IPS-NIHi11 (cell line): ENCODE results near the gene BLMH.
"Not testable (repeated sequence)": the region's sequence is repeated elsewhere in the genome, so short reads cannot be mapped to it uniquely, and the experiment has no call there.

Experiments used
- DNase-seq: peaks from one replicate; pipeline ENCODE4 v3.0.0; 2012; ENCODE audit warnings: mixed read lengths, low spot score

The BLMH gene

DNA sequence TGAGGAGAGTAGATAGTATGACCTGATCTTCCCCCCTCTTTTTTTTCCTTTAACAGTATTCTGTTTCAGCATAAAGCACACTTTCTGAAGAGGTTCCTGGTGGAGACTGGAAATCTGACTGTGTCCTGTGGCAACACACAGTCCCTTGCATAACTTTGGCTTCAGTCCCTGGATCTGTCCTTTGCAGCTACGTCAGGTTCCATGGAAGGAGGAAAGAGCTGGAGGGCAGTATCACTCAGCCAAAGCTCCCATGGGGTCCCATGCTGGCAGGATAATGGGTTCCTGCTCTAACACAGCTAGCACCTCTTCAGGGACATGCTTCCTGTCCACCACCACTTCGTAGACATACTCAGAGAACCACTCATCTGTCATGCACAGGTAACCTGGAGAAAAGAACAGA, 43.0 kb downstream of the BLMH start:
- no peak for DNase-seq

DNA sequence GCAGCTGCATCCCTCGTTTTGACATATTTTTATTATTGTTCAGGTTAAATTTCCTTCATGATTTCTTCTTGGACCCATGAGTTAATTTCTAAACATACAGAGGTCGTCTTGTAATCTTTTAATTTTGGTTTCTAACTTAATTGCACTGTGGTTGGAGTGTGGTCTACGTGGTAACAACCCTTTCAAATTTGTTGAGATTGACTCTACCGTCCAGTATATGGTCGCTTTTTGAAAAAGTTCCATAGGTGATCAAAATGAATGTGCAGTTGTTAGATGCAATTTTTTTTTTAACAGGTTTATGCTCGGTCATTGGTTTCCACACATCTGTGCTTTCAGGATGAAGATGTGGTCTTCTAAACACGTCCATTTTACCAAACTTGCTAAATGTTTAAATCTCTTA, 45.3 kb downstream of the BLMH start:
- no peak for DNase-seq

DNA sequence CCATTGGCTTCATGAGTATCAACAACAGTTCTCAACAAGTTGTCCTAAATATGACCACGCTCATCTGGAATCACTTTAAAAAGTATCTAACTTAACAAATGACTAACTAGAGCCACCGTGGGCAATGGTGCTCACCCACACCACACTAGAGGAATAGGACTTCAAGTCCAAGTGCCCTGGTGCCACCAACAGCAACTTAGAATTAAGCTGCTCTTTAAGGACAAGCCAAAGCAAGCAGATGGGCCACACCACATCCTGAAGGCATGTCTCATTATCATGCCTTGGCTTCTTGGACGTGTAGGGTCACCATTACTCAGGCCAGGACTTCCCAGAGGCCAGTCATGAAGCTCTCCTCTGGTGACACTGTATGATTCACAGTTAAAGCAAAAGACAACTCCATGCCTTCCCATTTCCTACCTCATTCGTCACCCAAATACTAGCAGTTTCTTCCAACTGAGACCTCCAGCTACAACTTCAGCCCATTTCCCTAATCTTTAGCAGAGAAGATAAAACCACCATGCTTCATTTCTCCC, 46.8 kb downstream of the BLMH start:
- no peak for DNase-seq

DNA sequence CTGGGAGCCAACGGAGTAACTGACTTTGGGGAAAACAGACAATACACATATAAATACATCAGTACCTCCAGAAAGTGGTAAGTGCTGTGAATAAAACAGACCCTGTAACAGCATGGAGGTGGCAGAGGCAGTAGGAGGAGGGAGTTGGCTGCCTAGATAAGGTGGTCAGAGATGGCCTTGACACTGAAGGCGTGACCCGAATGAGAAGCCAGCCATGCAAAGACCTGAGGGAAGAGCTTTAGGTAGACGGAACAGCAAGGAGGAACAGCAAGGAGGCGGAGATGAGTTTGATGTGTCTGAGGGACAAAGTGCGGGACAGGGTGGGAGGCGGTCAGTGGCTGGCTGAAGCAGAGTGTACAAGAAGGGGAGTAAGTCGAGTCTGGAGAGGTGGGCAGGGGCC, 48.2 kb downstream of the BLMH start:
- DNase-seq: no peak

DNA sequence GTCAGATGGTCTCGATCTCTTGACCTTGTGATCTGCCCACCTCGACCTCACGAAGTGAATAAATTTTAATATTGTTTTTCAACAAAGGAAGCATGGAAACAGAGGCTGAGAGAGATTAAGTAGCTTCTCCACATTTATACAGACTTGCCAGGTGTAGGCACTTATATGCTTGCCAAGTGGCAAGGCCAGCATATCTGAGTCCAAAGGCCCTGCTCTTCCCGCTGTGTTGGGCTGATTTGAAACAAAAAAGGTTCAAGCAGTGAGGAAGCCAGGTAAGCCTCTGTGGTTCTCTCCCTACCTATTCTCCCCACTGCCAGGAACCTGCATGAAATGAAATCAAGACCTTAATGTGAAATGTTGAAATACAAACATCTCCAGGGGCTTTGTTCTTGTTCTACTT, 48.7 kb downstream of the BLMH start:
- no peak for DNase-seq

DNA sequence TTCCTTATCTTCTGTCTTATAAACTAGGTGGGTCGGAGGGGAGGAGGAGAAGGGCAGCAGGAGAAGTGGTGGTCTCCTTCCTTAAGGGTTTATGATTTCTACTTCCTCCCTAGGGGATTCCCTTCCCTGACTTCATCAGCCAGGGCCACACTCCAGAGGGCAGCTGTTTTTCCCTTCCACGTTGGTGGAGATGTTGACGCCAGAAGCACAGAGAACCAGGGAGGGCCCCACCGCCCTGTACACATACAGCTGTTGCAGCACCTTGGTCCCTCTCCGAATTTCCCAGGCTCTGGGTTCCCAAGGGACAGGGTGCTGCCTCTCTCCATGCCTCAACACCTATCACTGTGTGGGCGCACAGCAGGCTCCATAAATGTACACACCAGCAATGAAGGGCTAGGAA, 50.7 kb downstream of the BLMH start:
- DNase-seq: no peak

DNA sequence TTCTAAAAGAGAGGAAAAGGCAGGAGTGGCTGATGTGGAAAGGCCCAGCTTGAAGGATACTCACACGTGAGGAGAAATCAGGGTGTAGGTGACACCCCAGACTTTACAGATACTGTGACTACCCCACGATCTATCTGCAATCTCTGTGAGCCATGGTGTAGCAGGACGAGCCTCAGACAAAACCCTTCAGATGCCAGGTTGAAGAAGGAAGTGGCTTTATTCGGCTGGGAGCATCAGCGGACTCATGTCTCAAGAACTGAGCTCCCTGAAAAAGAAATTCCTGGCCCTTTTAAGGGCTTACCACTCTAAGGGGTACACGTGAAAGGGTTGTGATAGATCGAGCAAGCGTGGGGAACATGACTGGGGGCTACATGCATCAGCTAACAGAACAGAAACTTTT, 51.6 kb downstream of the BLMH start:
- no peak for DNase-seq

DNA sequence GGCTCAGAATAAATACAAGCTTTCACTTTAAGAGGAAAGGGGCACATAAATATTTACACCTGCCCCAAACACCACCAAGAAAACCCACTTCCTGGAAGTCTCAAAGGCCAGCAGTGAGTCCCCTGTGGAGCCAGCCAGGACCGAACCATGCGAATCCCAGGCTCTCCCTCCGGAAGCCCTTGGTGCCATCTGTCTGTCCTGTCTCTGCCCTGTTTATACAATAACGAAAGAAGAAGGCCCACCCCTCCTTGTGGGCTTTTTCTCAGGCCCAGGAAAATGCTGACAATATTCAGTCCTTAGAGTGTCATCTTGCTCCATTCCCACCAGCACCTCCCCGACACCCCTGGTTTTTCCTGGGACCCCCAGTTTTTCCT, 52.7 kb downstream of the BLMH start:
- DNase-seq: no peak

DNA sequence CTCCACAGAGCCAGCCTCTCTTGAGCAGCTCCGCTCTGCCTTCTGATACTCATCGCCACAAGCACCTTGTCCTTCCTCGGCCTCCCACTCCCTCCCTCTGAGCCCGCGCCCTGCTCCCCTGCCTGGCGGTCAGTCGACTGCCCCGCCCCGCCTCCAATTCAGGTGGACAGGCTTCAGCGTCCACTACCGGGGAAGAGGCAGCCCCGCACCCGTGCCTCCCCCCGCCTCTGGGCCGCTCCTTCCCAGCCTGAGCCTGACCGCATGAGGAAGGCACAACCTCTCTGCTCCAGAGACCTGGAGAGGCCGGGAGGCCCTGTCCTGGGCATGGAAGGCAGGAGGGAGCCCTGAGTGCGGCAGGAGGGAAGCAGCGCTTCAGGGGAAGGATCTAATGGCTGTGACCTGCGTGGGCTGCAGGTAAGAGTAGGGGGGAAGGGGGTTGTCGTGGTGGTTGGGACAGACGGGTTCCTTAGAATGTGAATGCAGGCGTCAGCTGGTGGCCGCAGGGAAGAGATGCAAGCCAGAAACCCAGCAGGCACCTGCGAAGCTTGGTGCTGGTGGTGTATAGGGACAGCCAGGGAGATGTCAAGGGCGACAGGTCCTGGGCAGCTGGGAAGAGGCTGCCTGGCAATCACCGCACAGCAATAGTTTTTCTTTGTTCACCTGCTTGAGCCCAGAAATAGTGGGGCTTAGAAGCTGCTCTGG, 53.2 kb downstream of the BLMH start:
- DNase-seq: peak; percentile 40

DNA sequence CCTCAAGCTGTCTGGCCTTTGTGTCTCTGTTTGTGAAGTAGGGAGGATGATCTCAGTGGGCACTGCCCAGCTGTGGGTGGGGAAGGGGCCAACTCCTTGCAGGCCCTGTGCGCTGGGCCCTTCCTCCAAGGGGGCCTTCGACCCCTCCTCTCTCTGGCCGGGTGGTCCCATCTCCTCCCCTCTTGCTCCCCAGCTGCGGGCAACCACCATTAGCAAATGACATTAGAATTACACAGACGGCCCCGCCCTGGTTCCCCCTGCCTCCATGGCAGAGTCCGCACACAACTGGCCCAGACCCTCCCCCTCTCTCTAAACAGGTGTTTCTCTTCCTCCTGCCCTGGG, 53.8 kb downstream of the BLMH start:
- DNase-seq: no peak

DNA sequence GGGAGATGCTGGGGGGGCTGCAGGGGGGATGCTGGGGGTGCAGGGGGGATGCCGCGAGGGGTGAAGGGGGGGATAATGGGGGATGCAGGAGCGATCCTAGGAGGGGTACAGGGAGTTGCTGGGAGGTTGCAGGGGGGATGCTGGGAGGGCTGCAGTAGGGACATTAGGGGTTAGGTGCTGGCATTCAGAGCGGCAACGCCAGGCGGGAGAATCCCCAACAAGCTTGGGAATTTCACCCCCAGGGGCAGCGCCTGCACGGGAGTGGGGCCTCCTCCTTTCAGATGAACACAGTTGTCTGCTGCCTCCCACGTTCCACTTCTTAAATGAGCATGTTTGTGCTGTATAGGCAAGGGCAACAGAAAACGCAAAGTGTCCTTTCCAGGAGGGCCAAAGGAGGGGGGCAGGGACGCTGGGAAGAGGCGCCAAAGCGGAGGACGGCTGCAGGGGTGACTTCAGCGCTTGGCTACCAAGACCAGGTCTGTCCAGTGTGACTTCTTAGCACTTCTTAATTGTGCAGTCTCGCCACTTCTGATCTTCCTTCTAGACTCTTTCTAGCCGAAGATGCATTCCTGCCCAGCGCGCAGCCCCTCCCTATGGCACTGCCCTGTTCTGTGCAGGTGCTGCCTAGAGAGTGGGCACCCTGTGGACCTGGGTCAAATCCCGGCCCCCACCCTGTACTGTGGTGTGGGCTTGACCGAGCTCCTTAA, 54.3 kb downstream of the BLMH start:
- DNase-seq: no peak

DNA sequence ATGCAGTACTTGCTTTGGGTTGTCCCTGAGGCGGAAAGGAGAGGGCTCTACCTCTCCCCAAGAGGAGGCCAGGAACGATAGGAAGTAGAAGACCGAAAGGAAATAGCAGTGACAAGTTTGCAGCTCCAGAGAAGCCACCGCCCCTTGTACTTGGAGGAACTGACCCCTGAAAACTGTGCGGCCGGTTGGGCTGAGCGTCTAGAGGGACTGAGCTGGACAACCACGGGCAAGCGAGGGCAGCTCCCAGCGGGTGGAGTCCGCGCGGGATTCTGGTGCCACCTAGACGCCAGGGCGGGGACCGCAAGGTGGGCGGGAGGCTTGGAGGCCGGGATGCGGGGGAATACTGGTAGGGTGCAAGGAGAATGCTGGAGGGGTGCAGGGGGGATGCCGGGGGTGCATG, 55.0 kb downstream of the BLMH start:
- DNase-seq: peak; percentile 75

DNA sequence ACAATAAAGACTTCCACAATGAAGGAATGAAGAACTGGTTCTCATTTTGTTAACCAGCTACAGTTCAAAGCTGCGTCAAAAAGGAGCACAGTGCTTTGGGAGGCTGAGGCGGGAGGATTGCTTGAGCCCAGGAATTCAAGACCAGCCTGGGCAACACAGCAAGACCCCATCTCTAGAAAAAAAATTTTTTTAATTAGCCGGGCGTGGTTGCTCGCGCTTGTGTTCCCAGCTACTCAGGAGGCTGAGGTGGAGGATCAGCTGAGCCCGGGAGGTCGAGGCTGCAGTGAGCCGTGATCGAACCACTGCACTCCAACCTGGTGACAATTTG, 55.5 kb downstream of the BLMH start:
- no peak for DNase-seq

DNA sequence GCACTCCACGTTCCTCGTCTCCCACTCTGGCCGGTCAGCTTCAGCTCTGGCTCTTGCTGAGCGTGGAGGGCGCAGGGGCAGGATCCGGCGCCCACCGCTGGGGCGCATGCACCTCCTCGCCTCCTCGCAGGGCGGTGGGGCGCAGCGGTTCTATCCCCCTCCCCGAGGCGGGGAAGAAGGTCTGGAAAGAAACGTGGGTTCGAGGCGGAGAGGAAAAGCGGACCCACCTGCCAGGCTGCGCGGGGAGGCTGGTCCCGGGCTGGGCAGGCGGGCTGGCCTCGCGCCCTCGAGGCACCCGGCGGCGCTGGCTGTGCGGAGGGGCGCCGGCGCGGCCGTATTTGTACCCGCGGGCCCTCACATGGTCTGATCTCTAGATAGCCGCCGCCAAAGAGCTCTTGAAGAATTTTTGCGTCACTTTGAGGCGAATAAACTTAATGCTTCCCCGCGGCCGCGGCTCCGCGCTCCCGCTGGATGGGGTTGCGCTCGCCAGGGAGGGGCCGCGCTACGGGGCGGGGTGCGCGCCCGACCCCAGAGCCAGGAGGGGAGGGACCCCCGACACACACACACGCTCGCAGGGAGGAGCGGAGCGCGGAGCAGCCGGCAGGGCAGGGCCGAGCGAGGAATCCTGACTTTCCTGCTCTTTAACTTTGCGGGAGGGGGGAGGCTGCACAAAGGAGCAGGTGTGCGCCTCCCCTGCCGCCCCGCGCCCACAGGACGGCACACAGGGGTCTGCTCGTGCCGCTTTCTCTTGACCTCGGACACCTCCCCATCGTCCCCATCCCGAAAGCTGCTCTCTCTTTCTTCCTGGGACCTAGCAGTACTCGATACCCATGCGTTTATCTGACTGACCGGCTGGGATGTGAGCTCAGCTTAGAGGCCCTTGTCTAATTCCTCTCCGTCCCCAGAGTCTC, 56.1 kb downstream of the BLMH start, which contains the start of gene SLC6A4:
TSS of gene SLC6A4 (minus strand) at position 312 of the 911 bp plus-strand sequence. CDS start 13,739 bp downstream, outside the sequence.
- DNase-seq: peak; percentile 73

DNA sequence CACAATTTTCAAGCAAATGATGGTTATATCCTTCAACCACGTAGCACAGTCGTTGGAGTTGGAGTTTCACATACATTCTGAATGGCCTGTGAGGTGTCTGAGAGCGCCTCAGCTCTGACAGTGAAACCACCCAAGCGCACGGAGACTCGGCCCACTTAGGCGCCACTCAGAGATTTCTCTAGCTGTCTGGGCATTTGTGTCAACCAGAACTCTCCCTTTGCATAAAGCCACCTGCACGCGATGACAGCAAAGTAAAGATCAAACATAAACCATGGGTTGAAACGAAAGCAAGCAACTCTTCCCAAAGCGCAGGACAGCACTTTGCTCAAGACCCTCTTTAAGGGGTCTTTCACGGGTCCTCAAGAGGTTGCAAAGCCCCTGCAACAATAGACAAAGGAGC, 56.8 kb downstream of the BLMH start:
- DNase-seq: no peak

DNA sequence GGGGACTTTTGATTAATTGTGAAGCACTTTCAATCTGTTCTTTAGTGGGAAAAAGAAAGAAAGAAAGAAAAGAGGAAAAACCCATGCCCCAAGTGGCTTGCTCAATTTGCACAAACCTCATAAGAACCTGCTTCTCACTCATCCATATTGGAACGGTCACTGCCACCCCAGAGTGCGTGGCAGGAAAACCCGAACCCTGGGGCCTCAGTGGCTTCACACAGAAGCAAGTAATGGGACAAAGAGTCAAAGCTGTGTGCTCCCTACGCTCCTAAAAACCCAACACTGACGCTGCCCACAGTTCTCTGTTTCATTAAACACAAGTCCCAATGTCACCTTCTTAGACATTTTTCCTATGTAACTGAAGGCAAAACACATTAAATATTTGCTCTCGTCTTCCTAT, 57.4 kb downstream of the BLMH start:
- DNase-seq: no peak

DNA sequence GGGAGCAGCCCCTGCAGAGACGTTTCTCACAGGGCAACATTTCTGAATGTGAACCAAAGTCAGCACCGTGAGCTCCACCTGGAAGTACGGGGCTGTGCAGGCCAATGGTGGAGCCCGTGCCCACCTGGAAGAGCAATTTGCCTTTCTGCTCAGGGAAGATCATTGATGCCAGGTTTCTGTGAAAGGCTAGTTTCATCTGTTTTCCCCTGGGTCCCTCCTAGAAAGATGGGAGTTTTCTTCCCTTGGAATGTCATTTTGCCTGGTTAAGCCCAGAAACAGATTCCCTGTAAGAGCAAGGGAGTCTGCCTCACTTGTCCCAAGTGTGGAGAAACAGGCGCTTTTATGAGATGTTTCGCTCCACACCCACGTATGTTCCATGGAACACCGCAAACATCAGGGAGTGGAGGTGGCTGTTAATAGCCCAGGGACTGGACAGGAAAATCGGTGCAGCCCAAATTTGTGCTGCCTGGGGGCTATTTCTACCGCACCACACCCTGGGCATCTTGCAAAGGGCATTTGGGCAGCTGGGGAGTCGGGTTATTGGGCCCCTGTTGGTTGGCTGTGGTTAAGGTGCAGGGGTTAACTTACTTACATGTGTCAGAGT, 58.8 kb downstream of the BLMH start:
- DNase-seq: no peak

DNA sequence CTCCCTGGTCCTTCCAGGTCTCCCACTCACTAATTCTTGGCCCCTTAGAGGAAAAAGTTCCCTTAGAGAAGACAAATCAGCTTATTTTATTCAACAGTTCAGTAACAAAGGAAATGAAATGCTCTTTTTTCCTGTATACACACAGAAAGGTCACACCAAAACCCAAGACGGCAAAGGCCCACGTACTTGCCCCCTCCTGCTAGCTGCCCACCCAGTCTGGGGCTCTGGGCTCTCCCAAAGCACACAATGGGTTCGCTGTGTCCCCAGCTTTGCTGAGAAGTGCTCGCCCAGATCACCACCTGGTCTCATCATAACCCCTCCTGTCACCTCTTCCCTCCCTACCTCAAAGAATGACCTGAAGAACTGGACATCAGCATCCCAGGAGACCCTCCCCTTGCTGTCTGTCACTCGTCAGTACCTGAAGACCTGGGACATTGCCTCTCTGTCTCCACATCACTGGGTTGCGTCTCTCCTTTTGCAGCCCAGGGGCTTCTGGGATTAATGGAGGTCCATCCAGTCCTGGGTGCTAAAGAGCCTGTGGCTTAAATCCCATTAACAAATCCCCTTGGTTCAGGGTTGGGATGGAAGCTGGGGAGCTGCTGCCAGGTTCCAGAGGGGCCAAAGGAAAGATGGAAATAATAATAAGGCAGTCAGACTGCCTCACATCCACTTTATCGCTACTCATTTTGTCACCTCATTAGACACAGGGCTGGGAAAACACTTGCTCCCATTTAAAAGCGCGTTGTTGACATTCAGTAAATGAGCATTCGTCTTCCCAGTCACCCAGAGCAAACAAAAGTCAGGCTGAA, 59.5 kb downstream of the BLMH start:
- DNase-seq: no peak

DNA sequence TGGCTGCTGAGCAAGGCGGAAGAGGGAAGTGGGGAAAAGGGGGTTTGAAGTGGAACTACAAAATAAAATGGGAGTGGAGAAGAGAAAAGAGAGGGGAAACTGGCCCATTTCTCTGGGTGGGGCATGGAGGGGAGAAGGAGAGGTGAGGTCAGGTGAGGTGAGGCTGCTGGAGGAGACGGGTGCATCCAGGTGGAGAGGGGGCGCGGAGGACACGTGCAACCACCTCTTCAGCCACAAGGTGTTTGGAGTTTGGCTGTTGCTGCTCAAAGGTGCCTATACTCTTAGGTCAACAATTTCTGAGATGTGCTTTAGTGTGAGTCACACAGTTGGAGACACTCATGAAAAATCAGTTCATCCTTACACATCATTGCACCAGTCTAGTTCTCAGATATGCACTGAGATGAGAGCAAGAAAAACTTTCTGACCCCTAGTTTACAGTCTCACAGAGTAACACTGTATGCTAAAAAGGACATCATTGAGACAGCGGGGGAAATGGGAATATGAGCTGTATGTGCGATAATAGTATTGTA, 61.1 kb downstream of the BLMH start:
- no peak for DNase-seq

DNA sequence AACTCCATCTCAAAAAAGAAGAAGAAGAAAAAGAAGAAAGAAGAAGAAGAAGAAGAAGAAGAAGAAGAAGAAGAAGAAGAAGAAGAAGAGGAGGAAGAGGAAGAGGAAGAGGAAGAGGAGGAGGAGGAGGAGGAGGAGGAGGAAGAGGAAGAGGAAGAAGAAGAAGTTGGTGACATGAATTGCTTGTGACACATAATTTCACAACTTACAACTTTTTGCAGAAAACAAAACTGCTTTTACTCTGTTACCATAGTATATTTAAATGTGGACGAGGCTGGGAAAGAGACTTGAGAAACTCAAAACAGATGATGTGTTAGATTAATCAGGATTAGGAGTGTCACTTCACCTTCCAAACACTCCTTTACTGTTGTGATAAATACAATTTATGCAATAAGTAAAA, 61.7 kb downstream of the BLMH start:
- not testable (repeated sequence) for DNase-seq

DNA sequence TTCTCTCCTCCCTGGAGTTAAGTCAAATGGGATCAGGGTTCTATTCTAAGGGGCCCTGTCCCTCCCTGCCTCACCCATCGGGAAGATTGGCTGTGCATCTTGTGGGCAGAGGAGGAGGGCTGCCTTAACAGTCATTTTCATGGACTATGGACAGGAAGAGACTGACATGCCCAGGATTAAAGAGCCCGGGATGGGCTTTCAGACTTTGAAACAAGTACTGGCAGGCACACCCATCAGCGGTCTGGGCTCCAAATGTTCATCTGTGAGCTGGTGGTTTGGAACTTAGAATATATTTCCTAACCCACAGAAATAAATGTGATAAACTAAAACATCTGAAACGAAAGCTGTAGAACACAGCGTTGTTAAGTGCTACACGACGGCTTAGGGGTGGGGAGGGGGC, 62.7 kb downstream of the BLMH start:
- DNase-seq: no peak
